Hematopoietic multipotent progenitor cell (in vitro differentiated cells): ENCODE measurements around the gene DICER1. TPM values are rescaled to one million over a fixed set of nuclear protein-coding genes. Genes with fewer than 3 reads are reported as not detected.
"Not testable (repeated sequence)": the region's sequence is repeated elsewhere in the genome, so short reads cannot be mapped to it uniquely, and the experiment has no call there.

Experiments used
- DNase-seq, 3 donors: peaks; one replicate each; pipeline ENCODE4 v3.0.0-alpha.2; 2011 to 2015; ENCODE audit warnings: low read depth in 2 of 3, low spot score in 2 of 3
- total RNA-seq: library from RNA; depleted of rRNA; stranded (reverse); fragments of >200 nt; gene quantifications from one replicate; pipeline ENCODE4 v1.2.3, GENCODE V29; 2012

Gene DICER1, protein sequence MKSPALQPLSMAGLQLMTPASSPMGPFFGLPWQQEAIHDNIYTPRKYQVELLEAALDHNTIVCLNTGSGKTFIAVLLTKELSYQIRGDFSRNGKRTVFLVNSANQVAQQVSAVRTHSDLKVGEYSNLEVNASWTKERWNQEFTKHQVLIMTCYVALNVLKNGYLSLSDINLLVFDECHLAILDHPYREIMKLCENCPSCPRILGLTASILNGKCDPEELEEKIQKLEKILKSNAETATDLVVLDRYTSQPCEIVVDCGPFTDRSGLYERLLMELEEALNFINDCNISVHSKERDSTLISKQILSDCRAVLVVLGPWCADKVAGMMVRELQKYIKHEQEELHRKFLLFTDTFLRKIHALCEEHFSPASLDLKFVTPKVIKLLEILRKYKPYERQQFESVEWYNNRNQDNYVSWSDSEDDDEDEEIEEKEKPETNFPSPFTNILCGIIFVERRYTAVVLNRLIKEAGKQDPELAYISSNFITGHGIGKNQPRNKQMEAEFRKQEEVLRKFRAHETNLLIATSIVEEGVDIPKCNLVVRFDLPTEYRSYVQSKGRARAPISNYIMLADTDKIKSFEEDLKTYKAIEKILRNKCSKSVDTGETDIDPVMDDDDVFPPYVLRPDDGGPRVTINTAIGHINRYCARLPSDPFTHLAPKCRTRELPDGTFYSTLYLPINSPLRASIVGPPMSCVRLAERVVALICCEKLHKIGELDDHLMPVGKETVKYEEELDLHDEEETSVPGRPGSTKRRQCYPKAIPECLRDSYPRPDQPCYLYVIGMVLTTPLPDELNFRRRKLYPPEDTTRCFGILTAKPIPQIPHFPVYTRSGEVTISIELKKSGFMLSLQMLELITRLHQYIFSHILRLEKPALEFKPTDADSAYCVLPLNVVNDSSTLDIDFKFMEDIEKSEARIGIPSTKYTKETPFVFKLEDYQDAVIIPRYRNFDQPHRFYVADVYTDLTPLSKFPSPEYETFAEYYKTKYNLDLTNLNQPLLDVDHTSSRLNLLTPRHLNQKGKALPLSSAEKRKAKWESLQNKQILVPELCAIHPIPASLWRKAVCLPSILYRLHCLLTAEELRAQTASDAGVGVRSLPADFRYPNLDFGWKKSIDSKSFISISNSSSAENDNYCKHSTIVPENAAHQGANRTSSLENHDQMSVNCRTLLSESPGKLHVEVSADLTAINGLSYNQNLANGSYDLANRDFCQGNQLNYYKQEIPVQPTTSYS (N-terminal part only)
- total RNA-seq: 29.1 TPM

DNA sequence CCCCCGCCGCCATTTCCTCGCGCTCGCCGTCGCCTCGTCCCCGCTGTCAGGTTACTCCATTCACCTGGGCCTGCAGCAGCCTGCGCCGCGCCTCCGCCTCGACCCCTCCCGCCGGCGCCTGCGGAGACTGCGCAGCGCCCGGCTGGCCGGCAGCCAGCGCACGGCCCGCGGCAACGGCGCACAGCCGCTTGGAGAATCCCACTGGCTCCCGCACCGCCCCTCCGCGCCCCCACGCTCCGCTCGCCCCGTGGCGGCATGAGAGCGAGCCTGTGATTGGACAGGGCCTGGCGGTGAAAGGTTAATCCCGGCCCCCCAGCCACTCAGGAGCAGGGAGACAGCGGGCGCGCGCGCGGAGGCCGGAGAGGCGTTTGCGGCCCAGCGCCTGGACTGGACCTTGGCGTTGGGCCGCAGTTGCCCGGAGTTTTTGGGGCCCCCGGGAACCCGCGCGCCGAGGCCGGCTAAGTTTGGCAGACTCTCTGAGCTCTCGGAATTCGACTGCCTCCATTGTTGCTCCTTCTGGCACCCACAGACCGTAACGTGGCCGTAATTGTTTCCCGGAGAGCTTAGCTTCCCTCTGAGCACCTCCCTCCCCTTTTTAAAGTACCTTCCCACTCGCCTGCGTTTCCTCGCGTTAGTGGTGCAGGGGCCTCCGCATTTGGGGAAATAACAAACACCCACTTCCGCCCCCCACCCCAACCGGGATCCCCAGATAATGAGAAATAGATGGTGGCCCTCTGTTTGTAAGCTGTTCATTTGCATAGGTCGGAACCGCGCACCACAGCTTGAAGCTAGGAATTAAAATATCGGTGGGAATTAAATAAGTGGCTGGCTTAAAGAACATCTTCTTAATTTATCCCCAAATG, at the start of gene DICER1:
Gene DICER1 (minus strand): TSS at position 203 of the 863 bp plus-strand sequence. CDS start 24,071 bp downstream, outside the sequence.
- DNase-seq: peak; percentile 87 to 95 (median 91)

DNA sequence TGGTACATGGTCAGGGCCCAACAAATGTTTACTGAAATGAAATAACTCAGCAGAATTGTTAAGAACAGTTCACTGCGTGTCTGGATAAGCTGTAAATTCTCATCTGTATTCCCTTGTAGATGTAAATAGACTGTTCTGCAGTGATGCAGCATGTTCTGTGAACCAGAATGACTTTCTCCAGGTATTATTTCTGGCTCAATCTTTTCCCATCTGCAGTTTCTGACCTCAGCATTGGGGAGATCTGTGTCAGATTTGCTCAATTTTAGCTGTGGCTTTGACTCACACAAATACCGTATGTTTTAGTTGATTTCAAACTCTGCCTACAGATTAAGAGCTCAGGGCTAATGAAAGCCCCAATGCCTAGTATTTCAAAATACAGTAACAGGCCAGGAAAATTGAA, 49.2 kb upstream of the DICER1 start:
- DNase-seq: no peak

DNA sequence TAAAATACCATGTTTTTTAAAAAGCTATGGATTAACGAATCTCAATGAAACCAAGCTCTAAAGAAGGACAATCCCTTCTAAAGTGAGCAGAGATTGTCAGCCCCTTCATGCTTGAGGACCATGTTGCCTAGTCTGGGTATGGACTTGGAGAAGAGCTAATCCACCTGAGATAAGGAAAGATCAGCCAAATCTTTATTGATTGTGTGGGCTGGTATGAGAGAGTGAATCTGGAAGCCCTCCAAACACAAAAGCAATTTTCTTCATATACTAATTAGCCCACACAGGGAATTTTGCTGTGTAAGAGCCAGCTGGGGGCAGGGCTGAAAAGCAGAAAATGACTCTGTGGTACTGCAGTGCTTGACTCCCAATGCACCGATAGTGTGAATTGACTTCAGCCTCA, 47.4 kb upstream of the DICER1 start:
- no peak for DNase-seq

DNA sequence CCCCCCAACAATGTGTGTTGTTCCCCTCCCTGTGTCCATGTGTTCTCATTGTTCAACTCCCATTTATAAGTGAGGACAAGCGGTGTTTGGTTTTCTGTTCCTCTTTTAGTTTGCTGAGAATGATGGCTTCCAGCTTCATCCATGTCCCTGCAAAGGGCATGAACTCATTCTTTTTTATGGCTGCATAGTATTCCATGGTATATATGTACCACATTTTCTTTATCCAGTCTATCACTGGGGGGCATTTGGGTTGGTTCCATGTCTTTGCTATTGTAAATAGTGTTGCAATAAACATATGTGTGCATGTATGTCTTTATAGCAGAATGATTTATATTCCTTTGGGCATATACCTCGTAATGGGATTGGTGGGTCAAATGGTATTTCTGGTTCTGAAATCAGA, 44.4 kb upstream of the DICER1 start:
- DNase-seq: not testable (repeated sequence)

DNA sequence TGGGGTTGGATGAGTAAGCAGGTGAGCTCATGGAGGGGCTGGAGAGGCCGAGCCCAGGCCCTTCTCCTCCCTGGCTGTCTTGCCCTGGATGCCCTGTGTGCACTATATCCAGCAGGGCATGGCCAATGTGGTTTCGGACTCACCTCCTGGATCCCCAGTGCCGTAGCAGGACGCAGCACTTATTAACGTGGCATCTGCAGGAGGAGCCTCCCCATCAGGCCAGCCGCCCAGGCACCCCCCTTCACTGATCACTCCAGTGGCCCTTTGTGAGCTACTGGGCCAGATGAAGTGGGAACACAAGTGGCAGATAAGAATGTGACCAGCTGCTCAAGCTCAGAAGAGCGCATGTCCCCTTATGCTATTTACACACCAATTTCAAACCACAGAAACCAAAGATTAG, 43.1 kb upstream of the DICER1 start:
- no peak for DNase-seq

DNA sequence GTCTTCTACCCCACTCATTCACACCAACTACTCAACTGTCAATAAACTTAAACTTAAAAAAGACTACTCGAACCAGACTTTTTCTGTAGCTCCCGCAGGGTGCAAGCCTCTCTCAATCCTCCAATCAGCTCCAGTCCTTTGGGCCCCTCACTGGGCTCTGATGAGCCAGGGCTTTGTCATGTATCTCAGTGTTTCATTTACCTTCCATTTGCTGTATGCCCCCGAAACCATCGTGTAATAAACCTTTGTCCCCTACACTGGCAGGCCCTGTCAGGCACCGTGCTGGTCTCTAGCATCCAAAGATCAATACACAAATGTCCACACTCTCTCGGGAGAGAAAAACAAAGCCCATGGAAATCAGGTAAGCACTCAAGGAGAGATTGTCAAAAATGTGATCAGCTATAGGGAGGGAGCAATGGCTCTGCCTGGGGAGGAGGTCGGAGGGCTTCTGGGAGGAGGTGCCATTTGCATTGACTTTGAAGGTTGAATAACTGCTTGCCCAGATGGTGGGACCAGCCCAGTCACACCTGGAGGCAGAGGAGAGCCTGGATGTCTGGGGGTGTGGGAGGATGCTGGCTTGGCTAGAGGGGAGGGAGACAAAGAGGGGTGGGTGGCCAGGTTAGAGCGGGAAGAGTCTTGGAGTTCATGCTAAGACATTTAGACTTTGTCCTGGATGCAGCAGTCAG, 42.1 kb upstream of the DICER1 start:
- DNase-seq: no peak

DNA sequence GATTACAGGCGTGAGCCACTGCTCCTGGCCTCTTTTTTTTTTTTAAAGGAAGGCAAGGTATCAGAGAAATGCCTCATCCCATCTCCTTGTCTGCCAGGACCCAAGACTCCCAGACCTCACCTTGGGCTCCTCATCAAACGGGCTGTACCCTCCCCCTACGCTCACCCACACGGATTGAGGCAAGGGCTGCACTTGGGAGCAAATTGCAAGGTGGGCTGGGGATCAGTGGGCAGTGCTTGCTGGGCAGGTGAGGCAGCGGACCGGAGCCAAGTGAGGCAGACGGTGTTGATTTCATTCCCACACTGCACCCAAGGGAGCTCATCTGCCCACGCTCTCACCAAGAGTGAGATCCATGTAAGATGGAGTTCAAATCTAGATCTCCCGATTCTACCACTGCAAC, 41.0 kb upstream of the DICER1 start:
- DNase-seq: no peak

DNA sequence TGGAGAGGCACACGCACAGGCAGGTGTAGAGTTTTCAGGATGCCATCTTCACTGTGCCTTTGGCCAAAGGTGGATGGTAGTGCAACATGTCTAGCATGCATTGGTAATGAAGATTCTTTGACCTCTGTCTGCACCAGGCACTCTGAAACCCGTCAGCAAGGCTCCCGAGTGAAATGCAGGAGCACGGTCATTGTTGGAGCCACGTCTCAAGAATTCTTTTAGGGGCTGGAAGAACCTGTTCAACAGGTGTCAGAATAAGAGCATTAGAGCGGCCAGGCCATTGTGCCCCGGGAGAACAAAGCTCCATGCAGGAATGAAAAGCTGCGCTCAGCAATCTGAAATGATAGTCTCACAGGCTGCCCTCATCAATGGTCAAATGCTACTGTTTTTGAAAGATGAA, 40.2 kb upstream of the DICER1 start:
- no peak for DNase-seq

DNA sequence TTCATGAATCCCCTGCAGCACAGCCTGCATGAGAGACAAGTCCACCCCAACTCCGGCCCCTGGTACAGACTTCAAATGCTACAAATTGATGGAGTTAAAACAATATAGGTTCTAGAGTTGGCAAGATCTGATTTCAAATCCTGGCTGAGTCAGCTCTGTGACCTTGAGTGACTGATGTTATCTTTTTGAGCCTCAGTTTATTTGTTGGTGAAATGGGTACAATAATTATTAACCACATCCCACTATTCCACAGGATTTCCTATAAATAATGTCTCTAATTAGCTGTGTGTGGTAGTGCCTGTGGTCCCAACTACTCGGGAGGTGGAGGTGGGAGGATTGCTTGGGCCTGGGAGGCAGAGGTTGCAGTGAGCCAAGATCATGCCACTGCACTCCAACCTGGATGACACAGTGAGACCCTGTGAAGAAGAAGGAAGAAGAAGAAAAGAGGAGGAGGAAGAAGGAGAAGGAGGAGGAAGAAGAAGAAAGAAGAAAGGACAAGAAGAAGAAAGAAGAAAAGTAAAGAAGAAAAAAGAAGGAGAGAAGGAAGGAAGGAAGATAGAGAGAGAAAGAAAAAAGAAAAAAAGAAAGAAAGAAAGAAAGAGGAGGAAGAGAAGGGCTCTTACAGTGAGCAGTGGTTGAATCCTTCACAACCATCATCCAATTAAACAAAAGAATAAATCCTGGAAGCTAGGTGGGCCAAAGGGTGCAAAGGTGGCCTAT, 39.7 kb upstream of the DICER1 start:
- DNase-seq: no peak

DNA sequence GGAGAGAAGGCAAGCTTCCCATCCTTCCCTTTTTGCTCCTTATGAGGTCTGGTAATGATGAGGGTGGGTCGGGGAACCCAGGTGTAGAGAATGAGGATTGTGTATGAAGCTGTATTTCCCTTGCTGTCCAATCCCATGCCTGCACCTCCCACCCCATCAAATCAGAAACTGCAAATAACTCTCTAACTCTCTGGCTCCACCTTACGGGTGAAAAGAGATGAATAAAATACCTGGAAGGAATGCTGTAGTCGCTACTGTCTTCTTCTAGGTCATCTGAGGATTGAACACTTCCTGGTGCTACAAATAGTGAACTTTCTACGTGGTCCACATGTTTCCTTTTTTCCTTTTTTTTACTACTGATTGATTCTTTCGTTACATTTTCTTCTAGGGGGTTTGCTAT, 38.9 kb upstream of the DICER1 start:
- DNase-seq: peak in 2 of 3 donors; percentile 52 to 75

DNA sequence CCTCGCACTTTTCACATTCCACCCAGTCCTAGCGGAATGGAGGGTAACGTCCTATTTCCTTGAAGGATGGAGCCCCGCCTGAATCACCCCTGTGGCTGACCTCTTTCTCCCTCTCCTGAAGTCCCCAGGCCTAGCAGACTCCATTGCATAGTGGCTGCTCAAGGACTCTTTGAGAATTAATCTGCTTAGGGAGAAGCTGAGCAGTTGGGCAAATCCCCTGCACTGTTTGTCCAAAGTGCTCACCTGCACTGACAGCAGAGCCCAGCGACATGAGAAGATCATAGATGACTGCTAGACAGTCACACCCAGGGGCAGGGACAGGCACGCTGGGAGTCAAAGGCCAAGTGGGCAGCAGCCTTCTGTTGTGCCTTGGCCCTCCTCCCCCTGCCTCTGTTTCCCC, 37.7 kb upstream of the DICER1 start:
- no peak for DNase-seq

DNA sequence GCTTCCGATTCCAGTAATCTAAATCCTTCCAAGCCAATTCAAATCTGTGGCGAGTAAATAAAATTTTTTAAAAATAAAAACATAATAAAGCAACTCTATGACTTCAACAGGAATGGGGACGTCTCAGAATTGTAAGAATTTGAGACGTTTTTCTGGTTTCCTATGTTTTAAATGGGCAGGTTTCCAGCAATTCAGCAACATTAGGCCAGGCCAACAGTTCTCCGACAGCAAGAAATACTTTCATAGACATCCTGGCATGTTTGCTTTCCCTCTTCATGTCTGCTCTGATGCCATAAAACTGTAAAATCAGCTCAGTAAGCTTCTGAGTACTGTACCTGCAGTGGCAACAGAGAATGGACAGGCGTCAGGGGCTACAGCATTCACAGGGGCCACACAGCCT, 35.8 kb upstream of the DICER1 start:
- no peak for DNase-seq

DNA sequence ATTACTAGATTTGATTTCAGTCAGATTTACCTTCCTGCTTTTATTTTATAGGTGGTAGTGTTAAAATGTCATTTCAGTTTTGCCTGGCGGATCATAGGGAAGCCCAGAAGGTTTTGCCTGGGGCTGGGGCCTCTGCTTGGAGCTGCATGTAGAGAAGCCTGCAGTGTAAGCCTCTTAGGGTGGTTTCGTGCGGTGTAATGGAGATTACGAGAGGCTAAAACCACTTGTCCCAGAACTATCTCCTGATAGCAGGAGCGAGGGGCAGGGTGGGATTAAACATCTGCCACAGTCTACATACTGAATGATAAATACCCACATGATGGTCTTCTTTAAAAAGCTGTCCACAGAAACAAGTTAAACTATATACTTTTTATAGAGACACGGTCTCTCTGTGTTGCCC, 35.0 kb upstream of the DICER1 start:
- DNase-seq: no peak

DNA sequence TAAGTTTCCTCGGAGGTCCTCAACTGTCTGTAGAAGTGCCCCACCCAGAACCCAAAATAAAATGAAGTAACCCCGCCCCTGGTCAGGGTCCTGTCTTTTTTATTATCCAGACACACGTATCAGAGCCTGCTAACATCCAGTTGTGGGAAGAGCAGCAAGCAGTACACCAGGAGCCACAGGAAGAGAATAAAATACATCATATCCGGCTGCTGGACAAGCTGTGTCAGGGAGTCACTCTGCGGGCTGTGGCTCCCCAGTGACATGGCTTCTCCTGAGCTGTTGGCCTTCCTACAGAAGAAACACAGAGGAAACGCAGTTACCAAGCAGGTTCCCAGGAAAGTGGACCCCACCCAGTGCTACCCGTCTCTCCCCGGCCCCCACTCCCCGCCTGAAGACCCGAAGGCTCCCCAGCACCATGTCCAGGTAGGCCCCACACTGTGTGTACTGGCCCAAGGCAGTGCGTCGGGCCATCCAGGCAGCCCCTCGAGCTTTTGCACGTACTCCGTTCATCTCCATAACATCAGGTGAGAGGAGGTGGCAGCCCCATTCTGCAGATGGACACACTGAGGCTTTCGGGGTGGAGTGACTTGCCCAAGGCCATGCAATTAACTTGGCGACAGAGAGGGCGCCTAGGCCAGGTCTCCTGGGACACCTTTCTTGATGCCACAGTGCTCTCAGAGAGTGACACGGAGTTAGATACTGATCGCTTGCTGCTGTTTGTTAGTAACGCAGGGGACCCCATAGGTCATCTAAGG, 34.3 kb upstream of the DICER1 start:
- peak in 2 of 3 donors; percentile 42 to 51 for DNase-seq

DNA sequence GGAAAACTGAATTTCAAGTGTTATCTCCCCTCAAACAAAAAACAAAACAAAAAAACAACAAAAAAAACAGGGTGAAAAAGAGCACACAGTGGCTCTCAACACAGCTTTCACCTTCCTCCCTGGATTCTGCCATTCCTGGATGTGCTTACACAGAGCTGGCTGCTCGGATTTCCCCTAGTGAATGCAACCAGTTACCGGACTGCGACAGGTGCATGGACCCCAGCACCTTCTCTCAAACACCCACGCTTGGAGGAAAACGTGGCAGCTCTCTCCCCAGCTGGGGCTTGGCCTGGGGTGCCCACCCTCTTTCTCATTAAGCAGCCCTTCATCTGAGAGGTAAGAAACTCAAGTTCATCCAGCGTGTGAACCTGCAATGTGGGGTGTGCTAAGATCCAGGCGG, 33.5 kb upstream of the DICER1 start:
- DNase-seq: no peak

DNA sequence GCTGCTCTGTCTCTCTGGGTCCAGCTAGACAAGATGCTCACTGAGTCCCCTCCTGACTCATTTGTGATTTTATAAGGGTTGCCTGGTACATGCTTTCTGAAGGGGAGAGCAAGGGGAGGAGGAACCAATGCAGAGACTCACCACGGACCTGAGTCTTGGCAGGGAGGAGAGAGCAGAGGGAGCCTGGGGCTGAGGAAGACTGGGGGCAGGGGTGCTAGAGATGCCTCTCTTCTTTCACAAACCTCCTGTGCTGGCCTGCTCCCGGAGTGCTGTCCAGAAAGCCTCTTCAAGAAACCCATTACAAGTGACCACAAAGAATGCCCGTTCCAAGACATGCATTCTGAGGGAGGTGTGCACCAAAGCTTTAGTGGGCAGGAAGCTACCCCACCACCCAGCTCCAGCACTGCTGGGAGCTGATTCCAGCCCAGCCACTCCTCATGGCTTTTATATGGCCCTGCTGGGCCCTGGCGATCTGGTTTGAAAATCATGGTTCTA, 33.1 kb upstream of the DICER1 start:
- no peak for DNase-seq

DNA sequence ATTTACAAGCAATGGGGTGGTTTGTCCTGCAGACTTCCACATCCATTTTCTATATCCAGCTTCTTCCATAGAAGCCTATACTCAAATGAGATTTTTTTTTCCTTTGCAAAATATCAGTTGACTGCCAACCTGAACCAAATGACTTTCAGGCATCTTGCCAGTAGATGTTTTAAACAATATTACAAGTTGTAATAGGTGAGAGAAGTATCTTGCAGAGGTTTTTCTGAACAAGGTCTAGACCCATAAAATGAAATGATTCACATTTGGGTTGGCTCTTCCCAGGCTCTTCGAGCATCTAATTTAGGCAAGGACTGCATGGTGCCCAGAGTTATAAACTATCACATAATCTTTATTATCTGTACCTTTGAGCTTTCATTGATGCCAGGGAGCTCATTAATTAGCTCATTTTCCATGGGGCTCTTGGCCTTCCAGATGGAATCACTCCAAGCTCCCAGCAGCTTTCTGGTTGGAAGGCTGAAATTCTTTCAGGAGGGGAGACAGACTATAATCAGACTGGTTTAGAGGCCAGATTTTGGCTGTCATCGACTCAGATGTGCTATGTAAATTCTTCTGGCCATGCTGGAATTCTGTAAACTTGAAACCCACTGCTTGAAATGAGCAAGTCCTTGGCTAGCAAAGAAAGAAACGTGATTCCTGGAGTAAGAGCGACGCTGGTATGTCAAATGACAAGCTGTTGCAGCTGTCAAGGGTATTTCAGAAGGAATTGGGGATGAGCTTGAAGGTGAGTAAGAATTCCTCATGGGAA, 32.2 kb upstream of the DICER1 start:
- DNase-seq: no peak
